H1 (cell line): ENCODE data around the gene ZFHX2. TPM values are rescaled to one million over a fixed set of nuclear protein-coding genes. Genes with fewer than 3 reads are reported as not detected.

ENCODE experiments used
- CTCF ChIA-PET: fragments of 300-600 bp; sonication (Branson Sonifier 250); formaldehyde crosslinking; loops from one replicate; lab custom pipeline; 2021; ENCODE audit not compliant: partially characterized antibody; lab: Charles Lee
- POLR2A ChIA-PET: fragments of 300-600 bp; sonication (Branson Sonifier 250); formaldehyde crosslinking; loops from one replicate; lab custom pipeline; 2021; ENCODE audit warnings: inconsistent platforms; ENCODE audit not compliant: partially characterized antibody; lab: Charles Lee
- DNase-seq, 2 experiments: peaks; one replicate each; pipeline versions ENCODE4 v3.0.0 to v3.0.0-alpha.2; 2010 to 2022; ENCODE audit warnings: low spot score in 2 of 2, low read depth in 1 of 2, mixed read lengths in 1 of 2
- FAIRE-seq: peaks from 2 replicates; lab custom pipeline; 2011; peaks lifted over from hg19 to GRCh38; lab: Jason Lieb, UNC
- H2AFZ ChIP-seq: 2 replicates; pipeline ENCODE4 v1.8.1; 2012; ENCODE audit warnings: low read length, inconsistent platforms
- H2AK5ac ChIP-seq: 2 replicates; pipeline ENCODE4 v1.6.1; 2013; ENCODE audit warnings: low read depth, low read length
- H2BK120ac ChIP-seq: replicated peaks from 2 replicates; pipeline ENCODE3; 2013; ENCODE audit warnings: low read depth, low read length, inconsistent platforms
- H2BK12ac ChIP-seq: 2 replicates; pipeline ENCODE4 v1.6.1; 2013; ENCODE audit warnings: low read depth, low read length
- H2BK15ac ChIP-seq: 2 replicates; pipeline ENCODE4 v1.6.1; 2013; ENCODE audit warnings: low read length
- H2BK20ac ChIP-seq: 2 replicates; pipeline ENCODE4 v1.6.1; 2013; ENCODE audit warnings: low read length
- H2BK5ac ChIP-seq: 2 replicates; pipeline ENCODE4 v1.6.1; 2013; ENCODE audit warnings: low read depth, low read length
- H3K14ac ChIP-seq: 2 replicates; pipeline ENCODE4 v1.6.1; 2013; ENCODE audit warnings: inconsistent platforms; ENCODE audit not compliant: insufficient read length
- H3K18ac ChIP-seq: 2 replicates; pipeline ENCODE4 v1.6.1; 2013; ENCODE audit warnings: low read length; ENCODE audit errors: extremely low read depth
- H3K23ac ChIP-seq: 2 replicates; pipeline ENCODE4 v1.6.1; 2013; ENCODE audit warnings: inconsistent platforms; ENCODE audit not compliant: insufficient read length
- H3K23me2 ChIP-seq: 2 replicates; pipeline ENCODE4 v1.6.1; 2013; ENCODE audit warnings: low read depth, low read length
- H3K27ac ChIP-seq: 2 replicates; pipeline ENCODE4 v1.6.1; 2011; ENCODE audit warnings: low read depth, low read length, inconsistent platforms
- H3K27me3 ChIP-seq, 4 experiments: replicated peaks in 1 of 4; 1 replicate in 1 of 4; 2 replicates in 3 of 4; pipeline versions ENCODE4 v1.6.1 to v1.8.1; 2011 to 2013; ENCODE audit warnings: low read length in 3 of 4, mild to moderate bottlenecking in 3 of 4, inconsistent platforms in 2 of 4, mixed read lengths in 2 of 4, moderate library complexity in 1 of 4; ENCODE audit not compliant: control insufficient read depth in 3 of 4, insufficient read depth in 3 of 4; ENCODE audit errors: extremely low read depth in 1 of 4
- H3K36me3 ChIP-seq, 4 experiments: 2 replicates each; pipeline versions ENCODE4 v1.6.1 to v1.8.1; 2011 to 2013; ENCODE audit warnings: mild to moderate bottlenecking in 4 of 4, low read length in 3 of 4, moderate library complexity in 2 of 4, control low read depth in 1 of 4, inconsistent platforms in 1 of 4; ENCODE audit not compliant: insufficient read depth in 4 of 4, control insufficient read depth in 2 of 4
- H3K4ac ChIP-seq: replicated peaks from 2 replicates; pipeline ENCODE3; 2013; ENCODE audit warnings: low read length, low read depth, mixed read lengths, inconsistent platforms; ENCODE audit not compliant: insufficient read length
- H3K4me1 ChIP-seq, 4 experiments: replicated peaks in 1 of 4; 1 replicate in 1 of 4; 2 replicates in 3 of 4; pipeline versions ENCODE4 v1.6.1 to v1.8.1; 2011 to 2013; ENCODE audit warnings: low read length in 3 of 4, inconsistent platforms in 2 of 4, mixed read lengths in 1 of 4; ENCODE audit not compliant: insufficient read depth in 4 of 4, control insufficient read depth in 3 of 4
- H3K4me2 ChIP-seq, 2 experiments: 2 replicates each; pipeline versions ENCODE4 v1.6.1 to v1.8.1; 2011 to 2013; ENCODE audit warnings: low read depth in 2 of 2, low read length in 2 of 2, control low read depth in 1 of 2, inconsistent platforms in 1 of 2, mild to moderate bottlenecking in 1 of 2; ENCODE audit not compliant: insufficient read depth in 1 of 2
- H3K4me3 ChIP-seq, 4 experiments: fragments of 200-600, 300-600 bp in 1 of 4; sonication (generic), shearing (Covaris generic), sonication (Bioruptor Twin) in 1 of 4; 2 replicates each; pipeline versions ENCODE4 v1.5.1 to v1.8.1; 2011 to 2016; ENCODE audit warnings: low read length in 4 of 4, low read depth in 3 of 4, control low read depth in 2 of 4, inconsistent platforms in 2 of 4, mild to moderate bottlenecking in 2 of 4, mixed read lengths in 1 of 4, moderate library complexity in 1 of 4; ENCODE audit not compliant: insufficient read depth in 2 of 4; ENCODE audit errors: extremely low read depth in 1 of 4
- H3K56ac ChIP-seq: replicated peaks from 2 replicates; pipeline ENCODE3; 2013; ENCODE audit warnings: low read depth, mild to moderate bottlenecking, mixed read lengths, low read length, inconsistent platforms; ENCODE audit not compliant: insufficient read length
- H3K79me1 ChIP-seq: 2 replicates; pipeline ENCODE4 v1.6.1; 2013; ENCODE audit warnings: low read depth, low read length, control low read depth
- H3K79me2 ChIP-seq, 2 experiments: 2 replicates each; pipeline versions ENCODE4 v1.6.1 to v1.8.1; 2012 to 2013; ENCODE audit warnings: low read length in 2 of 2, mild to moderate bottlenecking in 2 of 2, inconsistent platforms in 1 of 2; ENCODE audit not compliant: insufficient read depth in 2 of 2, control insufficient read depth in 1 of 2
- H3K9ac ChIP-seq, 4 experiments: replicated peaks in 1 of 4; 1 replicate in 1 of 4; 2 replicates in 3 of 4; pipeline versions ENCODE4 v1.6.1 to v1.8.1; 2011 to 2013; ENCODE audit warnings: low read depth in 3 of 4, low read length in 3 of 4, control low read depth in 2 of 4, mild to moderate bottlenecking in 2 of 4, moderate library complexity in 2 of 4, inconsistent platforms in 1 of 4; ENCODE audit errors: extremely low read depth in 1 of 4
- H3K9me3 ChIP-seq, 2 experiments: 2 replicates each; pipeline versions ENCODE4 v1.6.1 to v1.8.1; 2012 to 2013; ENCODE audit warnings: mild to moderate bottlenecking in 2 of 2, moderate library complexity in 2 of 2, control low read depth in 1 of 2, inconsistent platforms in 1 of 2, low read depth in 1 of 2, low read length in 1 of 2, mixed read lengths in 1 of 2; ENCODE audit not compliant: insufficient read depth in 2 of 2
- H4K20me1 ChIP-seq, 2 experiments: replicated peaks in 1 of 2; 2 replicates each; pipeline versions ENCODE3 to v1.8.1; 2011 to 2013; ENCODE audit warnings: inconsistent platforms in 2 of 2, low read length in 2 of 2, mild to moderate bottlenecking in 1 of 2; ENCODE audit not compliant: insufficient read depth in 2 of 2, control insufficient read depth in 1 of 2
- H4K5ac ChIP-seq: 2 replicates; pipeline ENCODE4 v1.6.1; 2013; ENCODE audit warnings: low read length, low read depth, mixed read lengths, inconsistent platforms; ENCODE audit not compliant: insufficient read length
- H4K8ac ChIP-seq: 2 replicates; pipeline ENCODE4 v1.8.0; 2013; ENCODE audit warnings: mild to moderate bottlenecking, moderate library complexity, low read length, inconsistent platforms; ENCODE audit not compliant: insufficient read depth; ENCODE audit errors: extremely low read depth
- H4K91ac ChIP-seq: replicated peaks from 2 replicates; pipeline ENCODE3; 2013; ENCODE audit warnings: low read length, mixed read lengths, inconsistent platforms; ENCODE audit not compliant: insufficient read length
- BCL11A ChIP-seq, 2 experiments: IDR thresholded peaks; one replicate each; pipeline ENCODE4 v1.6.1; 2011; ENCODE audit warnings: low read depth in 2 of 2, low read length in 2 of 2, mild to moderate bottlenecking in 2 of 2
- CREB1 ChIP-seq: IDR thresholded peaks from 2 replicates; pipeline ENCODE4 v1.6.1; 2012; ENCODE audit warnings: inconsistent platforms
- GTF2F1 ChIP-seq: IDR thresholded peaks from 2 replicates; pipeline ENCODE4 v1.6.1; 2012; ENCODE audit warnings: low read depth, low read length, improper control_type of control experiment, borderline replicate concordance
- HDAC6 ChIP-seq: IDR thresholded peaks from one replicate; pipeline ENCODE4 v1.7.1; 2012; ENCODE audit warnings: low read depth, mild to moderate bottlenecking, inconsistent platforms, low read length, moderate library complexity
- JUND ChIP-seq: IDR thresholded peaks from 2 replicates; pipeline ENCODE4 v1.6.1; 2011; ENCODE audit warnings: mild to moderate bottlenecking, improper control_type of control experiment, low read length
- MAFK ChIP-seq: IDR thresholded peaks from 2 replicates; pipeline ENCODE4 v1.6.1; 2012; ENCODE audit warnings: low read depth, mild to moderate bottlenecking, improper control_type of control experiment, low read length
- NRF1 ChIP-seq: IDR thresholded peaks from 2 replicates; pipeline ENCODE4 v1.6.1; 2011; ENCODE audit warnings: mild to moderate bottlenecking, low read depth, low read length, improper control_type of control experiment
- SIN3A ChIP-seq, 2 experiments: IDR thresholded peaks in 1 of 2; conservative IDR thresholded peaks in 1 of 2; 2 replicates each; pipeline ENCODE4 v1.6.1; 2011 to 2012; ENCODE audit warnings: low read length in 2 of 2, improper control_type of control experiment in 1 of 2, low read depth in 1 of 2, mild to moderate bottlenecking in 1 of 2
- SIX5 ChIP-seq: IDR thresholded peaks from 2 replicates; pipeline ENCODE4 v1.6.1; 2011; ENCODE audit warnings: mild to moderate bottlenecking, low read depth, low read length
- SRF ChIP-seq: IDR thresholded peaks from 2 replicates; pipeline ENCODE4 v1.6.1; 2011; ENCODE audit warnings: mild to moderate bottlenecking, low read depth, low read length, moderate library complexity
- TAF7 ChIP-seq: optimal IDR thresholded peaks from 2 replicates; pipeline ENCODE3; 2011; ENCODE audit warnings: low read depth, mild to moderate bottlenecking, inconsistent platforms, low read length, moderate library complexity, borderline replicate concordance
- YY1 ChIP-seq: IDR thresholded peaks from 2 replicates; pipeline ENCODE4 v1.6.1; 2011; ENCODE audit warnings: low read depth, mild to moderate bottlenecking, low read length
- WGBS, 2 experiments: shearing (Covaris generic) in 1 of 2; methylation state at CpG; one replicate each; pipeline versions ENCODE4 v1.1.6 to v1.1.7; 2013 to 2015; ENCODE audit warnings: low lambda C conversion rate in 2 of 2, mixed read lengths in 2 of 2, inconsistent platforms in 1 of 2, low coverage in 1 of 2, missing lambda C conversion rate in 1 of 2; ENCODE audit not compliant: insufficient replicate concordance in 2 of 2, insufficient coverage in 1 of 2, insufficient read length in 1 of 2; ENCODE audit errors: extremely low coverage in 1 of 2, missing lambda C conversion rate in 1 of 2; 5-methylcytosine and 5-hydroxymethylcytosine counted together
- polyA plus RNA-seq, 7 experiments: library from polyadenylated mRNA; depleted of rRNA in 3 of 7; stranded (reverse) in 5 of 7; unstranded in 2 of 7; fragments of >200 nt in 5 of 7; fragments of 200-250 nt in 2 of 7; gene quantifications; 1 replicate in 5 of 7; 2 replicates in 1 of 7; 4 replicates in 1 of 7; pipeline versions ENCODE4 v1.2.1 to v1.2.3, GENCODE V29; 2011 to 2013; ENCODE audit warnings: missing spikeins in 2 of 7, mixed read lengths in 2 of 7
- total RNA-seq: library from RNA; stranded (reverse); fragmentation: NEBNext Ultra II Directional; extraction: Animal tissue kit (Norgen Biotek cat#: 25700); gene quantifications from 2 replicates; pipeline ENCODE4 v1.2.1, GENCODE V29; 2021

ZFHX2 gene
- total and polyA plus RNA-seq, 2 of the 8 experiments (the other 6 are each of a cell fraction or from before 2014, with no cell fraction given), result 2.7 to 27.0 TPM

DNA sequence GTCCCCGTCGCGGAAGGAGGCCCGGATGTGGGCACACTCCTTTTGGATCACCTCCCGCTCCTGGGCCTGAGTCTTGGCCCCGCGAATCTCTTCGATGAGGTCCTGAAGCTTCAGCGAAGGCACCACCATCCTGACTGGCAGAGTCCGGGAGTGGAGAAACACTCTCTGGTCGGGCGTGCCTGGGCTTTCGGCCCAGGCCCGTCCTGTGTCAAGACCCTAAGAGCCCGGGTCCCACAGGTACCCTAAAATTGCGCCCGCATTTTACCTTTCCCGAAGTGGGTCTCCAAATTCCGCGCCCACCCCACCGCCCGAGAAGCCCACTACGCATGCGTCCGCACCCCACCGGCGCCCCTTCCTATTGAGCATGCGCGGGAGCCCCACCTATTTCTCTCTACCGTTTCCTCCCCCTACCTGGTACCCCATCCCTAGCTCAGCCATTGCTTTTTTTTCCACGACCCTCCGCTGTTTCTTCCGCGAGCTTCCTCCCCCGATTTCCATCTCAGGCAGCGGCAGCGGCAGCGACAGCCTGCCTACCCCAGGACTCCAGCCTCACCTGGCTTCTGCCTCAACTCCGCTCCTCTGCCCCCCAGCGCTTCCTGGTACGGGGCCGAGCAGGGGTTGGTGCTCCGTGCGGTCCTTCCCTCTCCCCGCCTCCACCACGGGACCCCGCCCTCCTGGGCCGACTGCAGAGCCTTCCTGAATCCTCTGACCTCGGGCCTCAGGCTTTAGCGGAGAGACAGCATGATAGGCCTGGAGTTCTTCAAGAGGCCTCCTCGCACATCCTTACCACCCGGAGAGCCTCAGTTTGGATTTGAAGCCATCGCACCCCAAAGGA lies 15.8 kb upstream of the ZFHX2 start, which contains the start of gene AP1G2:
Gene AP1G2 (minus strand): TSS at position 606 of the 835 bp plus-strand sequence. CDS start 477 bp downstream, at position 129.
- H3K27ac ChIP-seq, result peak within 1 kb of the TSS; percentile 51
- peak within 1 kb of the TSS; percentile 82 for H3K56ac ChIP-seq
- H2BK15ac ChIP-seq, result no peak within 1 kb of the TSS
- no peak within 1 kb of the TSS for H2BK20ac ChIP-seq
- peaks cover 0 to under 1% of the 10 kb centered on the region in 2 experiments for H4K20me1 ChIP-seq
- no peak within 1 kb of the TSS for H3K14ac ChIP-seq
- no peaks in the 10 kb centered on the region for H3K79me1 ChIP-seq
- peak within 1 kb of the TSS in 3 of 4 experiments; percentile 63 to 69 (median 66); a peak in 6 of 7 replicates for H3K9ac ChIP-seq
- CTCF ChIA-PET, result interaction anchor here (0.7 to 70.5 kb wide), 7 partner anchors 8 to 343 kb away, joined by 3 to 2092 read pairs (median 4); partner anchors contain the start of gene NGDN
- H3K23ac ChIP-seq, result no peak within 1 kb of the TSS
- no peak within 1 kb of the TSS for H2AFZ ChIP-seq
- no peaks in the 10 kb centered on the region for H3K27me3 ChIP-seq
- peak within 1 kb of the TSS; percentile 95 for H3K18ac ChIP-seq
- H4K8ac ChIP-seq, result peak within 1 kb of the TSS; percentile 81; the same call in 1 of the 2 replicates
- H3K4me2 ChIP-seq, result peak within 1 kb of the TSS; percentile 91 to 94
- H3K4me1 ChIP-seq, result peaks cover 8 to 21% (median 11%) of the 10 kb centered on the region in 4 experiments
- POLR2A ChIA-PET, result interaction anchor here (0.6 to 52.7 kb wide), 13 partner anchors 10 to 628 kb away, joined by 3 to 1523 read pairs (median 5); partner anchors contain the start of genes NGDN, PABPN1, THTPA and ZFHX2
- peak within 1 kb of the TSS; percentile 32 for H3K4ac ChIP-seq
- DNase-seq, result peak in 1 of 2 experiments; percentile 91
- no peak for FAIRE-seq
- H3K36me3 ChIP-seq, result peaks cover 4 to 8% (median 6%) of the 10 kb centered on the region in 4 experiments; a peak in 4 of 8 replicates
- H4K91ac ChIP-seq, result peak within 1 kb of the TSS; percentile 80
- WGBS, 2 experiments, result 3% methylated on average over 48 of the region's 53 CpGs; no CpG with 5 or more reads in 1 of the 2 experiments
- H2BK120ac ChIP-seq, result no peak within 1 kb of the TSS
- H2AK5ac ChIP-seq, result no peak within 1 kb of the TSS
- peak within 1 kb of the TSS; percentile 52 to 81 (median 67) for H3K4me3 ChIP-seq
- no peaks in the 10 kb centered on the region for H3K9me3 ChIP-seq
- peak within 1 kb of the TSS; percentile 96 for H4K5ac ChIP-seq
- no peak within 1 kb of the TSS for H2BK12ac ChIP-seq
- H2BK5ac ChIP-seq, result peak within 1 kb of the TSS; percentile 94
- H3K79me2 ChIP-seq, result no peaks in the 10 kb centered on the region
- H3K23me2 ChIP-seq, result peaks cover 7% of the 10 kb centered on the region; the same call in 1 of the 2 replicates
- TF ChIP-seq CREB1, result no peak
- no peak for TF ChIP-seq BCL11A (IDR thresholded peaks at IDR 0.05; ENCODE audit: low read depth in 2 of 2, low read length in 2 of 2)
- TF ChIP-seq HDAC6, result no peak
- peak; percentile 91 for TF ChIP-seq NRF1
- TF ChIP-seq SRF, result no peak
- TF ChIP-seq GTF2F1, result no peak
- no peak for TF ChIP-seq SIX5
- no peak for TF ChIP-seq JUND
- TF ChIP-seq TAF7, result peak; percentile 9
- 0 out of 4 replicates have a peak, but pooled peaks of 1 of the 2 experiments have one; percentile 44 for TF ChIP-seq SIN3A (conservative IDR thresholded peaks at IDR 0.05 in 1 of 2, IDR thresholded peaks at IDR 0.05 in 1 of 2; ENCODE audit: low read depth in 1 of 2, low read length in 2 of 2)
- no peak for TF ChIP-seq MAFK
- TF ChIP-seq YY1, result 0 out of 2 replicates have a peak, but pooled peaks have one; percentile 41
